Measurements from ENCODE around the gene BLM.

BLM gene

GRCh38 chr15:90790057-90790456 lies 72.9 kb downstream of the BLM start:
- no peak for TF ChIP-seq CTCF (IDR thresholded peaks at IDR 0.05; ENCODE audit: borderline replicate concordance, insufficient read depth, low read depth, low read length)
- H3K4me3 ChIP-seq (ENCODE audit: low read depth, low read length): no peak overlapping the region

GRCh38 chr15:90790561-90790960 lies 73.4 kb downstream of the BLM start:
- no peak overlapping the region for H3K4me3 ChIP-seq (ENCODE audit: low read depth, low read length)
- TF ChIP-seq CTCF (IDR thresholded peaks at IDR 0.05; ENCODE audit: borderline replicate concordance, insufficient read depth, low read depth, low read length): no peak

- no peak for TF ChIP-seq CTCF (IDR thresholded peaks at IDR 0.05; ENCODE audit: borderline replicate concordance, insufficient read depth, low read depth, low read length)
- H3K4me3 ChIP-seq (ENCODE audit: low read depth, low read length): no peak overlapping the region
These were observed 77.4 kb downstream of the BLM start for GRCh38 chr15:90794538-90794937.

- H3K4me3 ChIP-seq (ENCODE audit: low read depth, low read length): no peak overlapping the region
- no peak for TF ChIP-seq CTCF (IDR thresholded peaks at IDR 0.05; ENCODE audit: borderline replicate concordance, insufficient read depth, low read depth, low read length)
These were observed 82.6 kb downstream of the BLM start for GRCh38 chr15:90799639-90800170.

- no peak for TF ChIP-seq CTCF (IDR thresholded peaks at IDR 0.05; ENCODE audit: borderline replicate concordance, insufficient read depth, low read depth, low read length)
- H3K4me3 ChIP-seq (ENCODE audit: low read depth, low read length): no peak overlapping the region
These were observed 84.7 kb downstream of the BLM start for GRCh38 chr15:90801803-90802202.

- no peak overlapping the region for H3K4me3 ChIP-seq (ENCODE audit: low read depth, low read length)
- TF ChIP-seq CTCF (IDR thresholded peaks at IDR 0.05; ENCODE audit: borderline replicate concordance, insufficient read depth, low read depth, low read length): no peak
These were observed 90.1 kb downstream of the BLM start for GRCh38 chr15:90807074-90807785.

- TF ChIP-seq CTCF (IDR thresholded peaks at IDR 0.05; ENCODE audit: borderline replicate concordance, insufficient read depth, low read depth, low read length): no peak
- no peak overlapping the region for H3K4me3 ChIP-seq (ENCODE audit: low read depth, low read length)
These were observed 90.6 kb downstream of the BLM start for GRCh38 chr15:90807786-90808086.

Data from GM12875 (cell line).